GM19099 (cell line): ENCODE measurements around the gene KCNJ10.

ENCODE experiments used
- POLR2A ChIP-seq: IDR thresholded peaks from 3 replicates; pipeline ENCODE4 v1.6.1; 2011; ENCODE audit warnings: low read depth; ENCODE audit not compliant: insufficient read length; ENCODE audit errors: extremely low read depth

The KCNJ10 gene

DNA sequence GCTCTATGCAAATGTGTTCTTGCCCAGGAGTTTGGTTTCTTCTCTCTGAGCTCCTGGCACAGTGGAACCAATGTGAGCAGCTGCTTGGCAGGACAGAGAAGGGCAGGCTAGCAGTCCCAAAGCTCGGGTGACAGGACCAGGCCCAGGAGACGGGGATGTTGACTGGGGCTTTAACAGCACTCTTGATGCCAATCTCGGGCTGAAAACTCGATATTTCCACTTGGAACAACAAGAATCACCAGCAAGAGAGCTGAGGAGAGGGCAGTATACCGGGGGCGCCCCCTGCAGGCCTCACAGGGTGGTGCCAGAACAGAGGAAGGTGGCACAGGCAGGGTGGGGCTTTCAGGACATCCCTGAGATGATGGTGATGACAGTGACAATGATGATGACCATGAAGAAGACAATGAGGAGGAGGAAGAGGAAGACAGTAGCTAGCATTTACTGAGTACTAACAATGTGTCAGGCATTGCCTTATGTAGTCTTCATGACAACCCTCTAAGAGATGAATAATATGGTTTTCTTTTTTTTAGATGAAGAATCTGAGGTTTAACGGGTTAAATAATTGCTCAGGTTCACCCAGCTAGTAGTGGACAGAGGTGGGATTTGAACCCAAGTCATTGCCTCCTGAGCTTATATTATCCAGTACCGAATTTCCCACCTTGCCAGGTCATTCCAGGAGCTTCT, 8.7 kb upstream of the KCNJ10 start:
- no peak for TF ChIP-seq POLR2A

DNA sequence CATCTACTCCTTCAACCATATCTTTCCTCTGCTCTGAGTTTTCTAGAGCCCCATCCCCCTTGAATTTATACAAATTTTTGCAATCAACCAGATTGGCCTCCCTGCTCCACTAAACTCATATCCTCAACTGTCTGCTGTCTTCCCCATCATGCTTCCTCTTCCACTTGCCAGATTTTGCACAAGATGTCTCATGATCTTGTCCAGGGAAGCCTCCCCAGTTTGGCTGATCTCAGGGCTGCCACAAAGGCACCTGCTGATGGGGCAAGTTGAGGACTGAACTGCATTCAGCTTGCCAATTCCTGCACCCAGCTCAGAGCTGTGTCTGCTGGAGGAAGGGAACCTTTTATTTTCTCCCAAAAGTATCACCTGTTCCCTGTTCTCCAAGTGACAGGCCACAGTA, 7.5 kb upstream of the KCNJ10 start:
- TF ChIP-seq POLR2A = no peak

- no peak for TF ChIP-seq POLR2A
Observed at GRCh38 chr1:160076295-160076694, 6.3 kb upstream of the KCNJ10 start.

- no peak for TF ChIP-seq POLR2A
Observed at GRCh38 chr1:160075836-160076235, 5.9 kb upstream of the KCNJ10 start.

- no peak for TF ChIP-seq POLR2A
Observed at GRCh38 chr1:160074865-160075264, 4.9 kb upstream of the KCNJ10 start.

- TF ChIP-seq POLR2A = no peak
Observed at GRCh38 chr1:160071289-160071688, 1.3 kb upstream of the KCNJ10 start.

- no peak for TF ChIP-seq POLR2A
Observed at GRCh38 chr1:160070243-160071163, 543 bp upstream of the KCNJ10 start.

DNA sequence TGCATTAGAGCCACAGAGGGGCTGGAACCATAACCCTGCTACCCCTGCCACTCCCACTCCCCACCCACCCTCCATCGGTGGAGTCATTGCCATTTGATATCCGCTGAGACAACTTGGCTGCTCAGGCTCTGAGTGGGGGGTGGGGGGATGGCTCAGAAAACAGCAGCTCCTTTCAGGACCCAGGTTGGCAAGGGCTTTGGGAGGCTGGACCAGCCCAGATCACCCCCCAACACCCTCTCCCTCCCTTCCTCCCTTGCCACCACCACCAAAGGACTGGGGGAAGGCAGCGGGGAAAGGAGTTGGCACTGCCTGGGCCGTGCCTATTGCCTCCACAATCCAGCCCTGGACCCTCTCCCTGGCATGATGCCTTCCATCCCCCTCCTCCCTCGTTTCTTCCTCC, 1.7 kb downstream of the KCNJ10 start:
- no peak for TF ChIP-seq POLR2A

DNA sequence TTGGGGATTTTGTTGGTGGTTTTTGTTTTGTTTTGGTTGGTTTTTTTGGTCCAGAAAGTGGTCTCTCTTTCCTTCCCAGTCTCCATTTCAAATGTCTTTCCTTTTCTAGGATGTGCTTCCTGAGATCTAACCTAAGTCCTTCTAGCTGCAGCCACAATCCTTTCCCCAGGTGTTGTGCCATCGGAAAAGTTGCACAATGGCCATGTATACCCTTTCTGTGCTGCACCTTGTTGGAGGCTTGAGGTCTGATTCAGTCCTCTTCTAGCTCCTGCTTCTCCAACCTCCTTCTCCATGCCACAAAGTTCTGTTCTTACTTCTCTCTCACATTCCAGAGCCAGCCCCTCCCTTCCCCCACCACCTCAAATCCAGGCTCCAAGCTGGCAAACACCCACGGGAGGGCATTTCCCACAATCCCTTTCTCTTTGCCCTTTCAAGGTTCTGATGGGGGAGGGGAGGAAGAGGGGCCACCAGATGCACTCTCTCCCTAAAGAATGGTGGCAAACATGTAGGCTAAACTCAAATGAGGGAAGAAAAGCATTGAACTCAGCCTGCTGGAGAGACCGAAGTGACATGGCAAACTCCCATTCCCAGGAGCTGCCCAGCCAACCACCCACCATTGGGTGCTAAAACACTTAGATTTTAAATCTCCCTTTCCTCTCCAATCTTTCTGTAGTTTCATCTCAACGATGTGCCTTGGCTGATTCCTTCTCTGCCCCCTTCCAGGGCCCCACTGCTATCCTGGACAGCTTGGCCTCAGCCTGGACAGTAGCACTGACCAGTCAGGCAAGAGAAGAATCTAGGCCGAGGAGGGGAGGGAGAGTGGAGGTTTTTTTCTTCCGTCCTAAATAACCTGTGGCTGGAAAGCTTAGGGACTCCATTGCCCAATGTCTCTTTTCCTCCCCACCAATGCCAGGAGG, 2.9 kb downstream of the KCNJ10 start:
- no peak for TF ChIP-seq POLR2A

- TF ChIP-seq POLR2A = no peak
Observed at GRCh38 chr1:160064746-160065145, 5.2 kb downstream of the KCNJ10 start.

DNA sequence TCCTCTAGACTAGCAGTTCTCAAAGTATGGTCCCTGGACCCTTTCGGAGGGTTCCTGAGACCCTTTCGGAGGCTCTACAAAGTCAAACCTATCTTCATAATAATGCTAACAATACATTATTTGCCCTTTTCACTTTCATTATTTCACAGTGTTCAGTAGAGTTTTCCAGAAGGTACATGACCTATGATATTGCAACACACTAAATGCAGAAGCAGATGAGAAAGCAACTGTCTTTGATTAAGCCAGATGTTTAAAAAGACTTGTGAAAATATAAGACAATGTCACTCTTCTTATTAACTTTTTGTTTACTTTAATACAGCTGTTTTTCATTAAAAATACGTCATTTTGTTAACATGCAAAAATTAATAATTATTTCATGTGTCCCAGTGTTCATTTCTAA, 5.8 kb downstream of the KCNJ10 start:
- no peak for TF ChIP-seq POLR2A

DNA sequence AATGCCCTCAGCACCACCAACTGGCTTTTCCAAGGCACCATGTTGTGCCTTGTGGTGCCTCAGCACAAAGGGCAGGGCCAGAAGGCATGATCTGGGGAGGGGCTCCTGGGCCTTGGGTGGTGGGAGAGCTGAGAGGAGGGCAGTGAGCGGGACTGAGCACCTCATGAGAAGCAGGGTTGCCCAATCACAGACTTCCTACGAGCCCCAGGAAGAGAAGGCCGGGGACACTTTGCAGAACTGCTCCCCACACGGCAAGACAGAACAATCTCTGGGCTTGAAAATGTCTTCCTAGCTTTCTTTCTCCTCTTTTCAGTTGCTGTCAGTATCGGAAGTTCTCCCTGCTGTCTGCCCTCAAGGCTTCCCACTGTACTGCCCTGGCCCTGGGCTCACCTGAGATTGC, 6.8 kb downstream of the KCNJ10 start:
- TF ChIP-seq POLR2A = no peak

DNA sequence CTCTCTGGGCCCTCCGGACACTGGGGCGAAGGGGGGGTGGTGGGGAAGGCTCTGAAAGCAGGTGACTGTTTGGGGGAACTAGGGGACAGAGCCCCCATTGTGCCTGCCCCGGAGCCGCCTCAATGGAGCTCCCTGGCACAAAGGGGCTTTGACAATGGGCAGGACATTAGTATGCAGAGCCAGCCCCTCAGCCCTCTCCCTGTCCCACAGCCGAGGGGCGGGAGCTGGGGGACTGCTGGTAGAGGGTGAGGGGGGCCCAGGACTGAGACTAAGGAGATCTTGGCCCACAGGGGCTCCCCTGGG, 7.8 kb downstream of the KCNJ10 start:
- TF ChIP-seq POLR2A = no peak

- no peak for TF ChIP-seq POLR2A
Observed at GRCh38 chr1:160061369-160062229, 8.4 kb downstream of the KCNJ10 start.

- no peak for TF ChIP-seq POLR2A
Observed at GRCh38 chr1:160058087-160058486, 11.9 kb downstream of the KCNJ10 start.

GRCh38 chr1:160056648-160057169, 13.3 kb downstream of the KCNJ10 start:
- TF ChIP-seq POLR2A = no peak
